GM19035 (cell line): ENCODE measurements around the gene IFITM10.

Experiments
- ATAC-seq: cut with Tn5 transposase; IDR thresholded peaks from one replicate; pipeline ENCODE4 v1.9.1; 2021; ENCODE audit not compliant: unreplicated experiment

IFITM10 gene

GRCh38 chr11:1750481-1750839 is at the start of gene IFITM10:
Gene IFITM10 (minus strand): TSS chr11:1750595. CDS start chr11:1750442, 153 bp downstream.
- ATAC-seq: no peak

GRCh38 chr11:1797391-1798125 is 47.2 kb upstream of the IFITM10 start:
- ATAC-seq: no peak

GRCh38 chr11:1796413-1797011 is 46.1 kb upstream of the IFITM10 start:
- ATAC-seq: no peak

- no peak for ATAC-seq
Observed at GRCh38 chr11:1793081-1793480, 42.7 kb upstream of the IFITM10 start.

- ATAC-seq: no peak
Observed at GRCh38 chr11:1792461-1792860, 42.1 kb upstream of the IFITM10 start.

GRCh38 chr11:1791912-1792311 is 41.5 kb upstream of the IFITM10 start:
- no peak for ATAC-seq

GRCh38 chr11:1786466-1786865 is 36.1 kb upstream of the IFITM10 start:
- no peak for ATAC-seq

- ATAC-seq: no peak
Observed at GRCh38 chr11:1785749-1786413, 35.5 kb upstream of the IFITM10 start.

GRCh38 chr11:1784761-1785650 is 34.6 kb upstream of the IFITM10 start:
- no peak for ATAC-seq

- ATAC-seq: no peak
Observed at GRCh38 chr11:1783725-1784529, 33.5 kb upstream of the IFITM10 start.

GRCh38 chr11:1782831-1783724 is 32.7 kb upstream of the IFITM10 start:
- ATAC-seq: no peak

GRCh38 chr11:1782031-1782590 is 31.7 kb upstream of the IFITM10 start:
- ATAC-seq: no peak

GRCh38 chr11:1781593-1781975 is 31.2 kb upstream of the IFITM10 start:
- ATAC-seq: no peak

- ATAC-seq: no peak
Observed at GRCh38 chr11:1780700-1781592, 30.6 kb upstream of the IFITM10 start.

GRCh38 chr11:1779806-1780699 is 29.7 kb upstream of the IFITM10 start:
- no peak for ATAC-seq

GRCh38 chr11:1779034-1779805 is 28.8 kb upstream of the IFITM10 start:
- no peak for ATAC-seq
